ENCODE results near the gene RMND5B. TPM values are rescaled to one million over a fixed set of nuclear protein-coding genes. Genes with fewer than 3 reads are reported as not detected.

Gene RMND5B
- total RNA-seq, result 26.1 and 47.1 TPM in 2 replicates

GRCh38 chr5:178130576-178131445 lies at the start of gene RMND5B:
Gene RMND5B (plus strand): TSS chr5:178131014. CDS start chr5:178138120, 7,106 bp downstream.

GRCh38 chr5:178113141-178113787 lies 17.6 kb upstream of the RMND5B start, which contains the start of gene N4BP3:
Gene N4BP3 (plus strand): TSS chr5:178113532. CDS start chr5:178119584, 6,052 bp downstream.

DNA sequence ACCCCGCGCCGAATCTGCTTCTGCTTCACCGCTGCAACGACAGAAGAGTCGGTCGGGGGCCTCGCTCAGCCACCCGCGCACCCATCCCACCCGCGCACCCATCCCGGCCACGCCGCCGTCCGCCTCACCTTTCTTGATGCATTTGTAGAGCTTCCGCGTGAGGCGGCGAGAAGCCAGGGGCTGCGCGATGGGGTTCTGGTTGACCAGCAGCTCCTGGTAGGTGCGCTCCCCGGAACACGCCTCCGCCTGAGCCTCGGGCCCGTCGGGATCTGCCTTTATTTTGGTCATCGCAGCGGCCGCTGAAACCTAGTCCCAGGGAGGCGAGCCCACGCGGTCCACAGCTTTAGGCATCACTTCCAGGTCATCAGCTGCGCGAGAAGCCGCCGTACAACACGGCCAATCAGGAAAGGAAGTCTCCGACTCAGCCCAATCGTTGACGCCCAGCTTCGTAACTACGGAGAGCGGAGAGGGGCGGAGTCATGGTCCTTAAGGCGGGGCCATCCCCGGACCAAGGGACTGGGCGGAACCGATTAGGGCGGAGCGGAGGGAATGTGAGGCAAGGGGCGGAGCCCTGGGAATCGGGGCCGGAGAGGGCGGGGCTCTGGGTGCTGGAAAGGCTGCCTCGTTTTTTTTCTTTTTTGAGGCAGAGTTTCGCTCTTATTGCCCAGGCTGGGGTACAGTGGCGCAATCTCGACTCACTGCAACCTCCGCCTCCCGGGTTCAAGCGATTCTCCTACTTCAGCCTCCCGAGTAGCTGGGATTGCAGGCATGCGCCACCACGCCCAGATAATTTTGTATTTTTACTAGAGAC lies 22.9 kb downstream of the RMND5B start, which contains the start of gene NHP2:
Gene NHP2, minus strand, starts transcription at position 356 of the 811 bp plus-strand sequence. Its CDS starts 68 bp downstream, at position 288.

GRCh38 chr5:178187014-178187413 lies 56.2 kb downstream of the RMND5B start, which contains the start of gene GMCL2:
Gene GMCL2 (minus strand): TSS chr5:178187371. CDS start chr5:178187299, 72 bp downstream.

Other genes starting within 250 kb of the RMND5B start
- gene PROP1, start 134.8 kb upstream of the RMND5B start, total RNA-seq, result not detected in 2 replicates
- 32.2 and 35.4 TPM in 2 replicates for gene N4BP3, start 17.5 kb upstream of the RMND5B start, total RNA-seq
- gene NHP2, start 22.9 kb downstream of the RMND5B start, total RNA-seq, result 94.8 and 110 TPM in 2 replicates
- gene GMCL2, start 56.4 kb downstream of the RMND5B start, total RNA-seq, result not detected in 2 replicates
- gene HNRNPAB, start 73.5 kb downstream of the RMND5B start, total RNA-seq, result 51.0 and 57.4 TPM in 2 replicates
- gene PHYKPL, start 101.8 kb downstream of the RMND5B start, total RNA-seq, result 25.3 and 52.9 TPM in 2 replicates

All from bladder microvascular endothelial cell (primary cell).